WTC11 (cell line): Measurements from ENCODE around the gene PCNX4. TPM values are rescaled to one million over a fixed set of nuclear protein-coding genes. Genes with fewer than 3 reads are reported as not detected.

Experiments used
- ATAC-seq: fragments of 200-7000 bp; cut with Tn5 transposase; 2 replicates; pipeline ENCODE4 v1.10.0; 2021; ENCODE audit warnings: mild to moderate bottlenecking, moderate library complexity
- CTCF ChIA-PET: fragments of 300-600 bp; sonication (Branson Sonifier 250); formaldehyde crosslinking; loops from one replicate; lab custom pipeline; 2021; ENCODE audit warnings: antibody characterized with exemption; lab: Charles Lee
- POLR2A ChIA-PET: fragments of 350-600 bp; sonication (Branson Sonifier 250); formaldehyde crosslinking; loops from one replicate; lab custom pipeline; 2021; ENCODE audit warnings: antibody characterized with exemption; lab: Charles Lee
- DNase-seq: peaks from one replicate; pipeline ENCODE4 v3.0.0; 2021; ENCODE audit warnings: low spot score
- H3K27ac Mint-ChIP-seq: 2 replicates; pipeline ENCODE4 v1.8.0; 2021; ENCODE audit warnings: mixed read lengths
- H3K27me3 Mint-ChIP-seq: 2 replicates; pipeline ENCODE4 v1.8.0; 2021; ENCODE audit warnings: low read depth, mild to moderate bottlenecking, moderate library complexity, mixed read lengths
- H3K36me3 Mint-ChIP-seq: 2 replicates; pipeline ENCODE4 v1.8.0; 2021; ENCODE audit warnings: mixed read lengths
- H3K4me1 Mint-ChIP-seq: 2 replicates; pipeline ENCODE4 v1.8.0; 2022; ENCODE audit warnings: mixed read lengths
- H3K4me3 Mint-ChIP-seq: 2 replicates; pipeline ENCODE4 v1.8.0; 2021; ENCODE audit warnings: mild to moderate bottlenecking, moderate library complexity, mixed read lengths
- H3K9me3 Mint-ChIP-seq: 2 replicates; pipeline ENCODE4 v1.8.0; 2021; ENCODE audit warnings: mixed read lengths
- ATF1 ChIP-seq: sonication (generic); formaldehyde crosslinking; IDR thresholded peaks from 2 replicates; pipeline ENCODE4 v1.8.1; 2023; ENCODE audit warnings: mild to moderate bottlenecking, moderate library complexity, missing genetic modification reagents
- CREB1 ChIP-seq: sonication (generic); formaldehyde crosslinking; IDR thresholded peaks from 2 replicates; pipeline ENCODE4 v1.8.0; 2023; ENCODE audit warnings: mild to moderate bottlenecking, missing genetic modification reagents
- CREM ChIP-seq: sonication (generic); formaldehyde crosslinking; IDR thresholded peaks from 2 replicates; pipeline ENCODE4 v1.8.1; 2022; ENCODE audit warnings: mild to moderate bottlenecking, missing genetic modification reagents, moderate library complexity
- EMX1 ChIP-seq: fragments of 250-450 bp; sonication (Bioruptor Pico); IDR thresholded peaks from 2 replicates; pipeline ENCODE4 v1.8.0; 2021; ENCODE audit warnings: mild to moderate bottlenecking
- FOXK1 ChIP-seq: sonication (generic); formaldehyde crosslinking; IDR thresholded peaks from 2 replicates; pipeline ENCODE4 v1.8.0; 2022; ENCODE audit warnings: mild to moderate bottlenecking, moderate library complexity, missing genetic modification reagents
- GRHL2 ChIP-seq: fragments of 250-450 bp; sonication (Bioruptor Pico); IDR thresholded peaks from 2 replicates; pipeline ENCODE4 v1.8.0; 2022; ENCODE audit warnings: mild to moderate bottlenecking, moderate library complexity; ENCODE audit not compliant: insufficient replicate concordance, severe bottlenecking
- HMGA2 ChIP-seq: fragments of 250-450 bp; sonication (Bioruptor Pico); IDR thresholded peaks from 2 replicates; pipeline ENCODE4 v1.4.0; 2021; ENCODE audit warnings: mild to moderate bottlenecking, moderate library complexity
- JUN ChIP-seq: sonication (generic); formaldehyde crosslinking; IDR thresholded peaks from 2 replicates; pipeline ENCODE4 v1.8.0; 2023; ENCODE audit warnings: mild to moderate bottlenecking, missing genetic modification reagents
- OVOL2 ChIP-seq: fragments of 250-450 bp; sonication (Bioruptor Pico); IDR thresholded peaks from 2 replicates; pipeline ENCODE4 v1.9.0; 2021; ENCODE audit warnings: mild to moderate bottlenecking, borderline replicate concordance
- PRRX2 ChIP-seq: fragments of 250-450 bp; sonication (Bioruptor Pico); IDR thresholded peaks from 2 replicates; pipeline ENCODE4 v1.8.0; 2021; ENCODE audit warnings: mild to moderate bottlenecking
- RELA ChIP-seq: sonication (generic); formaldehyde crosslinking; IDR thresholded peaks from 2 replicates; pipeline ENCODE4 v1.8.1; 2022; ENCODE audit warnings: missing genetic modification reagents, mild to moderate bottlenecking, borderline replicate concordance
- SMAD4 ChIP-seq: sonication (generic); formaldehyde crosslinking; IDR thresholded peaks from 2 replicates; pipeline ENCODE4 v1.8.0; 2022; ENCODE audit warnings: mild to moderate bottlenecking, missing genetic modification reagents
- ZNF121 ChIP-seq: sonication (generic); formaldehyde crosslinking; IDR thresholded peaks from 2 replicates; pipeline ENCODE4 v1.8.0; 2023; ENCODE audit warnings: missing genetic modification reagents
- ZNF232 ChIP-seq: sonication (generic); formaldehyde crosslinking; IDR thresholded peaks from 2 replicates; pipeline ENCODE4 v1.8.0; 2022; ENCODE audit warnings: mild to moderate bottlenecking, missing genetic modification reagents
- ZNF263 ChIP-seq: sonication (generic); formaldehyde crosslinking; IDR thresholded peaks from 2 replicates; pipeline ENCODE4 v1.8.1; 2022; ENCODE audit warnings: low read depth, mild to moderate bottlenecking, moderate library complexity, missing genetic modification reagents
- total RNA-seq: library from RNA; stranded (reverse); gene quantifications from 3 replicates; pipeline ENCODE4 v1.2.3, GENCODE V29; 2021
- TF ChIP-seq, protein P1 (sequence below): sonication (generic); formaldehyde crosslinking; IDR thresholded peaks from 2 replicates; pipeline ENCODE4 v1.8.1; 2023; ENCODE audit warnings: mild to moderate bottlenecking, missing genetic modification reagents, moderate library complexity
- TF ChIP-seq, protein P2 (sequence below): sonication (generic); formaldehyde crosslinking; IDR thresholded peaks from 2 replicates; pipeline ENCODE4 v1.8.1; 2022; ENCODE audit warnings: low read depth, missing genetic modification reagents, borderline replicate concordance
- TF ChIP-seq, protein P3 (sequence below): fragments of 250-450 bp; sonication (Bioruptor Pico); IDR thresholded peaks from 2 replicates; pipeline ENCODE4 v2.1.2; 2022; ENCODE audit warnings: mild to moderate bottlenecking, moderate library complexity

Gene PCNX4
- total RNA-seq, 1 experiment from 2014 or later = 31.7 TPM

DNA sequence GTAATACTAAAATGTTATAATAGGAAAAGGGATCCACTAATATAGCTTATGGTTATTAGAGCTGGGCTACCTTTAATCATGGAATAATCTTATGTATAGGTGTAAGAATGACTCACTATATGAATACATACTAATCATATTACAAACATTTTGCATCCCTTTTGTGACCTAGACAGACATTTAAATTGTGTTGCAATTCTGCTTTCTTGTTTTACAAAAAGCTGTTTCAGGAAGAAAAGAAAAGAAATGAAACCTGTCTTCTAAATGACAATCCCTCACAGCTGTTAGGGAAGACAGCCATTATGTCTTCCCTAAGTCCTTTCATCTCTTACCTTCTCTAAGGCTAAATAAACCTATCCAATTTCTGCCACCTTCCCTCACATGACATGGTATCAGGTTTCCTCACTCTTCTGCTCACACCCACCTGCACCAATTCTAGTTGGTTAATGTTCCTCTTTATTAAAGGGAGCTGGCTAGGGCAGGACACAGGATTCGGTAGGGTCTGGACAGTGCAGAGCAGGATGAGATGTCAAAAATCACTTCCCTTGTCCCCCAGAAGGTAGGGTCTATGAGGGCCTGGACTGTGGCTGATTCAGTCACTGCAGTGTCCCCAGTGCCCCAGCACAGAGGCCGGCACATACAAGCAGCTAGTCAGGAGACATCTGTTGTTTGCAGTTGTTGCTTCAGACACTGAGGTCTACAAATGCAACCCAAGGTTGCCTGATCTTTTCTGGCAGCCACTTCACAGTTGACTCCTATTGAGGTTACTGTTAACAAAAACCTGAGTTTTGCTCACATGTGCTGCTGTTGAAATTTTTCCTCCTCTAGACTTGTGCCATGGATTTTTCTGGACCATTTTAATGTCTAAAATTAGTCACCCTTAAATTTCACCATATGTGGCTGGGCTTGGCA is 69.7 kb downstream of the PCNX4 start:
- no peak overlapping the region for H3K4me3 Mint-ChIP-seq
- H3K27me3 Mint-ChIP-seq = peaks cover 6% of the 10 kb centered on the region
- H3K4me1 Mint-ChIP-seq = peaks cover 37% of the 10 kb centered on the region
- no peaks in the 10 kb centered on the region for H3K36me3 Mint-ChIP-seq
- ATAC-seq = peak; percentile 9
- DNase-seq = no peak
- TF ChIP-seq, protein P1, sequence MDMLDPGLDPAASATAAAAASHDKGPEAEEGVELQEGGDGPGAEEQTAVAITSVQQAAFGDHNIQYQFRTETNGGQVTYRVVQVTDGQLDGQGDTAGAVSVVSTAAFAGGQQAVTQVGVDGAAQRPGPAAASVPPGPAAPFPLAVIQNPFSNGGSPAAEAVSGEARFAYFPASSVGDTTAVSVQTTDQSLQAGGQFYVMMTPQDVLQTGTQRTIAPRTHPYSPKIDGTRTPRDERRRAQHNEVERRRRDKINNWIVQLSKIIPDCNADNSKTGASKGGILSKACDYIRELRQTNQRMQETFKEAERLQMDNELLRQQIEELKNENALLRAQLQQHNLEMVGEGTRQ (CRISPR knock-in tag) = peak; percentile 60; the same call in 1 of the 2 replicates
- TF ChIP-seq ZNF263 (no peak), CREM (CRISPR knock-in tag) (no peak)
- H3K27ac Mint-ChIP-seq = peak overlapping the region; percentile 43
- ChIA-PET CTCF (interaction anchor here (0.7 to 1.0 kb wide), 2 partner anchors 22 to 27 kb away, joined by 4 read pairs; no protein-coding TSS in a partner anchor), POLR2A (no interaction called here)
- H3K9me3 Mint-ChIP-seq = no peaks in the 10 kb centered on the region

DNA sequence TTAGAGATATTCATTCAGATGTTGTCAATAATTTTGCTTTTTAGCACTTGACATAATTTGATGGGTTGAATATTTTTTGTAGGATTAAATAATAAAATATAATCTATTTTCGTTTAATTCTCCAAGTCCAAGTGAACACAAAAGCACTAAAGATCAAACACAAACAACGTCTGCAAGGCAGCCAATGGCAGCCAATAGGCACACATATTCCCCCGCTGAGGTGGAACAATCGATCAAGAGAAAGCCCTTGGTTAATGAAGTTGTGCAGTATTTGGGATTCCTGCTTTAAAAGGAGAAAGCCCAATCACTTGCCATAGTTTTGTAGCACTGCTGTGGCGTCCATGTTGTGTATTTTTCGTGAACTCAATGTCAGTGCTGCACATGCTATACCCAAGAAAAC is 72.0 kb downstream of the PCNX4 start:
- H3K9me3 Mint-ChIP-seq = no peaks in the 10 kb centered on the region
- CTCF ChIA-PET = interaction anchor here (2.2 kb wide), 1 partner anchor 21 kb away, joined by 14 read pairs; no protein-coding TSS in a partner anchor
- TF ChIP-seq OVOL2 (no peak), HMGA2 (CRISPR knock-in tag) (no peak), JUN (CRISPR knock-in tag) (no peak), RELA (no peak)

DNA sequence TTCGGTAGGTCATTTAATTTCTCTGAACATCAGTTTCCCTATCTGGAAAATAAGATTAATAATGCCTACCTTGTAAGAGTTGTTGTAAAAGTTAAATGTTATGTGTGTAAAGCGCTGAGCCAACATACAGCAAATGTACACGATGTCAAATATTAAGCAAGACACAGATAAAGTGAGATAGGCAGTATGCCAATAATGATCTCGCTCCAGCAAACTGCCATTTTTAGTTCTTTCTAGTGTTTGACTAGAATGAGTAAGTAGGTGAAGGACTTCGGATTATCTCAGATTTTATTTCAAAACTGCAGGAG is 72.6 kb downstream of the PCNX4 start:
- Mint-ChIP-seq H3K4me1 (peaks cover 37% of the 10 kb centered on the region), H3K27ac (peak overlapping the region; percentile 97), H3K27me3 (peaks cover 6% of the 10 kb centered on the region), H3K36me3 (no peaks in the 10 kb centered on the region), H3K9me3 (no peaks in the 10 kb centered on the region), H3K4me3 (peak overlapping the region; percentile 97)
- no peak for DNase-seq
- POLR2A ChIA-PET = interaction anchor here (1.3 to 1.8 kb wide), 2 partner anchors 10 kb away, joined by 4 to 6 read pairs; no protein-coding TSS in a partner anchor
- TF ChIP-seq CREB1 (CRISPR knock-in tag) (no peak), FOXK1 (CRISPR knock-in tag) (no peak), SMAD4 (CRISPR knock-in tag) (no peak), ZNF232 (CRISPR knock-in tag) (no peak), PRRX2 (CRISPR knock-in tag) (no peak), OVOL2 (no peak), ZNF121 (CRISPR knock-in tag) (no peak), ATF1 (CRISPR knock-in tag) (no peak), GRHL2 (CRISPR knock-in tag) (no peak), EMX1 (CRISPR knock-in tag) (no peak)
- TF ChIP-seq, protein P2, sequence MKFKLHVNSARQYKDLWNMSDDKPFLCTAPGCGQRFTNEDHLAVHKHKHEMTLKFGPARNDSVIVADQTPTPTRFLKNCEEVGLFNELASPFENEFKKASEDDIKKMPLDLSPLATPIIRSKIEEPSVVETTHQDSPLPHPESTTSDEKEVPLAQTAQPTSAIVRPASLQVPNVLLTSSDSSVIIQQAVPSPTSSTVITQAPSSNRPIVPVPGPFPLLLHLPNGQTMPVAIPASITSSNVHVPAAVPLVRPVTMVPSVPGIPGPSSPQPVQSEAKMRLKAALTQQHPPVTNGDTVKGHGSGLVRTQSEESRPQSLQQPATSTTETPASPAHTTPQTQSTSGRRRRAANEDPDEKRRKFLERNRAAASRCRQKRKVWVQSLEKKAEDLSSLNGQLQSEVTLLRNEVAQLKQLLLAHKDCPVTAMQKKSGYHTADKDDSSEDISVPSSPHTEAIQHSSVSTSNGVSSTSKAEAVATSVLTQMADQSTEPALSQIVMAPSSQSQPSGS (CRISPR knock-in tag) = no peak
- TF ChIP-seq, protein P3, sequence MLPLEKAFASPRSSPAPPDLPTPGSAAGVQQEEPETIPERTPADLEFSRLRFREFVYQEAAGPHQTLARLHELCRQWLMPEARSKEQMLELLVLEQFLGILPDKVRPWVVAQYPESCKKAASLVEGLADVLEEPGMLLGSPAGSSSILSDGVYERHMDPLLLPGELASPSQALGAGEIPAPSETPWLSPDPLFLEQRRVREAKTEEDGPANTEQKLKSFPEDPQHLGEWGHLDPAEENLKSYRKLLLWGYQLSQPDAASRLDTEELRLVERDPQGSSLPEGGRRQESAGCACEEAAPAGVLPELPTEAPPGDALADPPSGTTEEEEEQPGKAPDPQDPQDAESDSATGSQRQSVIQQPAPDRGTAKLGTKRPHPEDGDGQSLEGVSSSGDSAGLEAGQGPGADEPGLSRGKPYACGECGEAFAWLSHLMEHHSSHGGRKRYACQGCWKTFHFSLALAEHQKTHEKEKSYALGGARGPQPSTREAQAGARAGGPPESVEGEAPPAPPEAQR (CRISPR knock-in tag) = no peak
- CTCF ChIA-PET = interaction anchor here (1.5 to 2.2 kb wide), 3 partner anchors 20 to 588 kb away, joined by 3 to 14 read pairs (median 4); partner anchors contain the start of genes CCDC175 and PPM1A
- ATAC-seq = no peak

More for the DNA sequence above, 72.0 kb downstream of the PCNX4 start:
- POLR2A ChIA-PET = interaction anchor here (1.8 kb wide), 1 partner anchor 9 kb away, joined by 6 read pairs; no protein-coding TSS in a partner anchor
- Mint-ChIP-seq H3K36me3 (no peaks in the 10 kb centered on the region), H3K27ac (no peak overlapping the region), H3K4me1 (peaks cover 37% of the 10 kb centered on the region), H3K27me3 (peaks cover 6% of the 10 kb centered on the region), H3K4me3 (peak overlapping the region; percentile 97)
- no peak for DNase-seq
- ATAC-seq = no peak
